ENCODE data around the gene IL17RA. TPM values are rescaled to one million over a fixed set of nuclear protein-coding genes. Genes with fewer than 3 reads are reported as not detected.

The IL17RA gene
- total RNA-seq, 1 experiment from 2014 or later: 18.0 TPM

GRCh38 chr22:17043521-17043920, 41.3 kb upstream of the IL17RA start:
- Mint-ChIP-seq H3K4me3 (ENCODE audit: low read depth, unreplicated experiment) (no peak overlapping the region), H3K9me3 (ENCODE audit: low read depth, unreplicated experiment) (no peaks in the 10 kb centered on the region), H3K27me3 (ENCODE audit: unreplicated experiment) (peaks cover 27% of the 10 kb centered on the region), H3K4me1 (ENCODE audit: low read depth, unreplicated experiment) (no peaks in the 10 kb centered on the region), H3K27ac (ENCODE audit: unreplicated experiment) (no peak overlapping the region), H3K36me3 (ENCODE audit: insufficient read depth, unreplicated experiment) (no peaks in the 10 kb centered on the region)
- TF ChIP-seq CTCF (IDR thresholded peaks at IDR 0.05; ENCODE audit: unreplicated experiment): no peak
- BruUV-seq (replicated peaks): no TSS peak
- intact Hi-C loops (cut with micrococcal nuclease; ENCODE audit: unreplicated experiment): no loop called here
- DNase-seq: no peak
- CTCF ChIA-PET: no interaction called here

- no peak for DNase-seq
- CTCF ChIA-PET: no interaction called here
- intact Hi-C loops (cut with micrococcal nuclease; ENCODE audit: unreplicated experiment): no loop called here
- Mint-ChIP-seq H3K4me1 (ENCODE audit: low read depth, unreplicated experiment) (no peaks in the 10 kb centered on the region), H3K9me3 (ENCODE audit: low read depth, unreplicated experiment) (no peaks in the 10 kb centered on the region), H3K27me3 (ENCODE audit: unreplicated experiment) (peaks cover 35% of the 10 kb centered on the region), H3K36me3 (ENCODE audit: insufficient read depth, unreplicated experiment) (no peaks in the 10 kb centered on the region), H3K27ac (ENCODE audit: unreplicated experiment) (no peak overlapping the region), H3K4me3 (ENCODE audit: low read depth, unreplicated experiment) (no peak overlapping the region)
- TF ChIP-seq CTCF (IDR thresholded peaks at IDR 0.05; ENCODE audit: unreplicated experiment): no peak
- BruUV-seq (replicated peaks): no TSS peak
Observed at GRCh38 chr22:17046566-17047348, 38.0 kb upstream of the IL17RA start.

- CTCF ChIA-PET: no interaction called here
Observed at GRCh38 chr22:17047656-17048055, 37.1 kb upstream of the IL17RA start.

GRCh38 chr22:17056058-17056457, 28.7 kb upstream of the IL17RA start:
- intact Hi-C loops (cut with micrococcal nuclease; ENCODE audit: unreplicated experiment): no loop called here
- Mint-ChIP-seq H3K27me3 (ENCODE audit: unreplicated experiment) (peaks cover 65% of the 10 kb centered on the region), H3K27ac (ENCODE audit: unreplicated experiment) (no peak overlapping the region), H3K4me1 (ENCODE audit: low read depth, unreplicated experiment) (no peaks in the 10 kb centered on the region), H3K36me3 (ENCODE audit: insufficient read depth, unreplicated experiment) (no peaks in the 10 kb centered on the region), H3K9me3 (ENCODE audit: low read depth, unreplicated experiment) (no peaks in the 10 kb centered on the region), H3K4me3 (ENCODE audit: low read depth, unreplicated experiment) (no peak overlapping the region)
- no peak for TF ChIP-seq CTCF (IDR thresholded peaks at IDR 0.05; ENCODE audit: unreplicated experiment)
- CTCF ChIA-PET: no interaction called here
- BruUV-seq (replicated peaks): no TSS peak
- no peak for DNase-seq

More at GRCh38 chr22:17047656-17048055, 37.1 kb upstream of the IL17RA start:
- no TSS peak for BruUV-seq (replicated peaks)
- H3K4me3 Mint-ChIP-seq (ENCODE audit: low read depth, unreplicated experiment): no peak overlapping the region
- H3K27ac Mint-ChIP-seq (ENCODE audit: unreplicated experiment): no peak overlapping the region
- no peak for DNase-seq
- no peaks in the 10 kb centered on the region for H3K4me1 Mint-ChIP-seq (ENCODE audit: low read depth, unreplicated experiment)
- intact Hi-C loops (cut with micrococcal nuclease; ENCODE audit: unreplicated experiment): no loop called here
- H3K27me3 Mint-ChIP-seq (ENCODE audit: unreplicated experiment): peaks cover 35% of the 10 kb centered on the region
- H3K9me3 Mint-ChIP-seq (ENCODE audit: low read depth, unreplicated experiment): no peaks in the 10 kb centered on the region
- no peaks in the 10 kb centered on the region for H3K36me3 Mint-ChIP-seq (ENCODE audit: insufficient read depth, unreplicated experiment)
- TF ChIP-seq CTCF (IDR thresholded peaks at IDR 0.05; ENCODE audit: unreplicated experiment): no peak
